Measurements from ENCODE around the gene TRIM45.

- TF ChIP-seq POLR2A (IDR thresholded peaks at IDR 0.05; ENCODE audit: low read length) (no peak), GATA1 (IDR thresholded peaks at IDR 0.05; ENCODE audit: low read depth, low read length) (no peak)
Measured at GRCh38 chr1:117067533-117068370, 53.8 kb downstream of the TRIM45 start.

All from erythroblast (primary cell).